ENCODE results near the gene GAL3ST2.

DNA sequence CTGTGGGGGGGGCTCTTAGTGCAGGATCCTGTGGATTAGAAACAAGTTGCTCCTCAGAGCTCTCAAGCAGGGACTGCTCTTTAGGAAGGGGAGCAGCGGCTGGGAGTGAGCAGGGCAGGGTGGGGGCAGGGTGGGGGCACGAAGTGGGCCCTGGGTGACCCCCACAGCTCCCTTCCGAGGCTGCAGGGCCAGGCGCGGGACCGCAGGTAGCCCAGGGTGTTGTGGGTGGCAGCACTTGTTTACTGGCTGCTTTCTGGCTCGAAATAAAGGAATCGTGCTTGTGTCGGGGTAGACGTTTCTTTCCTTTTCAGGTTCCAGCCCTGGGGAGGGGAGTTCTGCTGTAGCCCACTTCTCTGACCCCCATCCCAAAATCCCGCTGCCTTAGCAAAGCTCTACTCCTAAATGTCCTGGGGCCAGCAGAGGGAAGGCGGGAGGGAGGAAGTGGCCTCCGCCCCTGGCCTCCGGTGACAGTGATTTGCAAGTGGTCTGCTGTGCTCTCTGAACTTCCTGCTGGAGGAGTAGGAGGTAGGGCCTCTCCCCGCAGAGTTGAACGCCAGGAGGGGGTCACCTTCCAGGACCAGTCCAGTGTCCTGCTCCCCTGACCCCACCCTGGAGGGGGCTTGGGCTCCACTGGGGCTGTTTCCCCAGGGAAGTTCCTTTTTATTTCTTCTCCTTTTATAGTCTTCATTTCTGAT lies 40.7 kb downstream of the GAL3ST2 start:
- TF ChIP-seq, protein P1, sequence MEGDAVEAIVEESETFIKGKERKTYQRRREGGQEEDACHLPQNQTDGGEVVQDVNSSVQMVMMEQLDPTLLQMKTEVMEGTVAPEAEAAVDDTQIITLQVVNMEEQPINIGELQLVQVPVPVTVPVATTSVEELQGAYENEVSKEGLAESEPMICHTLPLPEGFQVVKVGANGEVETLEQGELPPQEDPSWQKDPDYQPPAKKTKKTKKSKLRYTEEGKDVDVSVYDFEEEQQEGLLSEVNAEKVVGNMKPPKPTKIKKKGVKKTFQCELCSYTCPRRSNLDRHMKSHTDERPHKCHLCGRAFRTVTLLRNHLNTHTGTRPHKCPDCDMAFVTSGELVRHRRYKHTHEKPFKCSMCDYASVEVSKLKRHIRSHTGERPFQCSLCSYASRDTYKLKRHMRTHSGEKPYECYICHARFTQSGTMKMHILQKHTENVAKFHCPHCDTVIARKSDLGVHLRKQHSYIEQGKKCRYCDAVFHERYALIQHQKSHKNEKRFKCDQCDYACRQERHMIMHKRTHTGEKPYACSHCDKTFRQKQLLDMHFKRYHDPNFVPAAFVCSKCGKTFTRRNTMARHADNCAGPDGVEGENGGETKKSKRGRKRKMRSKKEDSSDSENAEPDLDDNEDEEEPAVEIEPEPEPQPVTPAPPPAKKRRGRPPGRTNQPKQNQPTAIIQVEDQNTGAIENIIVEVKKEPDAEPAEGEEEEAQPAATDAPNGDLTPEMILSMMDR (IDR thresholded peaks at IDR 0.05): no peak
- no peak for TF ChIP-seq POLR2AphosphoS5 (IDR thresholded peaks at IDR 0.05)
- TF ChIP-seq POLR2A (IDR thresholded peaks at IDR 0.05): no peak
